Lung (tissue), 12 donors: ENCODE results near the gene CDIPT. TPM values are rescaled to one million over a fixed set of nuclear protein-coding genes. Genes with fewer than 3 reads are reported as not detected.
"Not testable (repeated sequence)": the region's sequence is repeated elsewhere in the genome, so short reads cannot be mapped to it uniquely, and the experiment has no call there.

ENCODE experiments used
- ATAC-seq: fragments of 200-7000 bp; cut with Tn5 transposase; one replicate; pipeline ENCODE4 v1.9.1; 2020; ENCODE audit warnings: moderate number of reproducible peaks; ENCODE audit not compliant: insufficient read depth, low FRiP score
- DNase-seq, 3 donors: peaks; one replicate each; pipeline ENCODE4 v3.0.0-alpha.2; 2013 to 2017
- H3K27ac ChIP-seq, 2 donors: one replicate each; pipeline ENCODE4 v1.5.1; 2013; ENCODE audit warnings: mild to moderate bottlenecking in 2 of 2, moderate library complexity in 2 of 2, control low read depth in 1 of 2, inconsistent platforms in 1 of 2, low read depth in 1 of 2, low read length in 1 of 2
- H3K27me3 ChIP-seq, 3 donors: one replicate each; pipeline ENCODE4 v1.5.1; 2013; ENCODE audit warnings: low read length in 2 of 3; ENCODE audit not compliant: control insufficient read depth in 3 of 3, insufficient read depth in 3 of 3
- H3K36me3 ChIP-seq, 4 donors: one replicate each; pipeline ENCODE4 v1.5.1; 2013; ENCODE audit warnings: low read length in 4 of 4, mild to moderate bottlenecking in 1 of 4, moderate library complexity in 1 of 4; ENCODE audit not compliant: control insufficient read depth in 4 of 4, insufficient read depth in 4 of 4
- H3K4me1 ChIP-seq, 5 donors: one replicate each; pipeline ENCODE4 v1.5.1; 2013; ENCODE audit warnings: low read length in 5 of 5, mild to moderate bottlenecking in 2 of 5, moderate library complexity in 1 of 5; ENCODE audit not compliant: control insufficient read depth in 5 of 5, insufficient read depth in 5 of 5
- H3K4me3 ChIP-seq: one replicate; pipeline ENCODE4 v1.5.1; 2013; ENCODE audit warnings: mild to moderate bottlenecking, control low read depth, moderate library complexity
- H3K9ac ChIP-seq, 2 donors: one replicate each; pipeline ENCODE4 v1.5.1; 2013; ENCODE audit warnings: low read length in 2 of 2, control low read depth in 1 of 2; ENCODE audit not compliant: insufficient read depth in 1 of 2
- H3K9me3 ChIP-seq, 4 donors: one replicate each; pipeline ENCODE4 v1.5.1; 2013; ENCODE audit warnings: low read length in 3 of 4, mild to moderate bottlenecking in 1 of 4, moderate library complexity in 1 of 4; ENCODE audit not compliant: control insufficient read depth in 4 of 4, insufficient read depth in 3 of 4
- CTCF ChIP-seq: IDR thresholded peaks from 2 replicates; pipeline ENCODE4 v1.5.1; 2012; ENCODE audit warnings: mild to moderate bottlenecking; ENCODE audit errors: control extremely low read depth, extremely low read depth
- WGBS, 2 donors: extraction: QIAGEN DNeasy Blood & Tissue Kit; methylation state at CpG; one replicate each; pipeline ENCODE4 v1.1.7; 2013; 5-methylcytosine and 5-hydroxymethylcytosine counted together
- polyA plus RNA-seq, 2 donors: library from polyadenylated mRNA; stranded (reverse); fragments of 200-250 nt; gene quantifications; one replicate each; pipeline ENCODE4 v1.2.1, GENCODE V29; 2013
- total RNA-seq, 2 donors: library from RNA; depleted of rRNA in 1 of 2; stranded (reverse); fragments of >200 nt in 1 of 2; gene quantifications; one replicate each; pipeline ENCODE4 v1.2.1, GENCODE V29; 2014 to 2021
- donor health status: control.
- donor health status: control.
- donor health status: Bipolar disorder and iron deficiency.
- donor health status: healthy.
- donor health status: DM: yes; HTN: yes; CAD: no.

The CDIPT gene
- total and polyA plus RNA-seq, 4 donors: 66.9 to 105 (median 73.3) TPM

GRCh38 chr16:29875206-29875605, 12.2 kb upstream of the CDIPT start:
- no peaks in the 10 kb centered on the region for H3K36me3 ChIP-seq
- peaks cover 0 to 5% (median 0%) of the 10 kb centered on the region in 5 donors for H3K4me1 ChIP-seq
- WGBS, 2 donors: 95 to 98% methylated on average over 6 of the region's 6 CpGs
- ATAC-seq: no peak
- H3K9me3 ChIP-seq: peaks cover 0 to 6% (median 0%) of the 10 kb centered on the region in 4 donors
- peaks cover 4 to 33% (median 27%) of the 10 kb centered on the region in 3 donors for H3K27me3 ChIP-seq
- H3K27ac ChIP-seq: no peak overlapping the region
- DNase-seq: no peak
- no peak overlapping the region for H3K4me3 ChIP-seq
- no peak overlapping the region for H3K9ac ChIP-seq
- no peak for TF ChIP-seq CTCF

- peaks cover 0 to 33% (median 27%) of the 10 kb centered on the region in 3 donors for H3K27me3 ChIP-seq
- H3K36me3 ChIP-seq: no peaks in the 10 kb centered on the region
- WGBS, 2 donors: 91 to 95% methylated on average over 23 to 26 of the region's 26 CpGs
- no peak for TF ChIP-seq CTCF
- no peak overlapping the region for H3K9ac ChIP-seq
- H3K9me3 ChIP-seq: peaks cover 0 to 6% (median 0%) of the 10 kb centered on the region in 4 donors
- no peak for ATAC-seq
- no peak for DNase-seq
- H3K27ac ChIP-seq: no peak overlapping the region
- no peak overlapping the region for H3K4me3 ChIP-seq
- peaks cover 0 to 5% (median 0%) of the 10 kb centered on the region in 5 donors for H3K4me1 ChIP-seq
These were observed 10.3 kb upstream of the CDIPT start for GRCh38 chr16:29873319-29873718.

DNA sequence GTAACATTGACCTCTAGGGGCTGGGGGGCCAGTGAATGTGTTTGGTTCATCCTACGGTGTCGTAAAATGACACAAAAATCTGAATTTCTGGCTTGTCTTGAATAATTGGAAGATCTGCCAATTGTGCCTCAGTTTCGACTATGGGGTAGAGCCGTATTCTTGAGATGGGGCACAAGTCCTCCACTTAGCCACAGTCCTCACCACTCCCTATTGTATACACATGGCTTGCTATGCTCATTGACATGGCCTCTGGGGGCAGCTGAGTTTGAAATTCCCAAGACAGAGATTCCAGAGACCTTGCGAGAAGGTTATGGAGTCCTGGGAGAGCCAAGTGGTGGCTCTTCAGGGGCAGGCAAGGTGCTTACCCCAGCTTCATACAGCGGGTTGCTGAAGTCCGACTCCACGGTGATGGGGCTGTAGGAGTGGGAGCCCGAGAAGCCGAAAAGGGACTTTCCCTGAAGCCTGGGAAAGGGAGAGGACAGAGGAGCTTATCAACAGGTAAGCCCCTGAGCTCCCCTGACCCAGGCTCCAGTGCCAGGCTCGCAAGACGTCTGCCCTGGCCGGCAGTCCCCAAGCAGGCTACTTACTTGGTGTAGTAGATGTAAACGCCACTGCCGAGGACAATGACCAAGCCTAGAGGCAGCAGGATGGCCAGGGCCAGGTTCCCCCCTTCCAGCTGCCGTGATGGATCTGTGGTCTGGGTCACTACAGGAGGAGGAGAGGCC, 9.0 kb upstream of the CDIPT start:
- H3K27me3 ChIP-seq: peaks cover 0 to 21% (median 14%) of the 10 kb centered on the region in 3 donors
- H3K9ac ChIP-seq: no peak overlapping the region
- H3K36me3 ChIP-seq: no peaks in the 10 kb centered on the region
- DNase-seq (no peak), ATAC-seq (no peak)
- peaks cover 0 to under 1% (median 0%) of the 10 kb centered on the region in 4 donors for H3K9me3 ChIP-seq
- no peak overlapping the region for H3K27ac ChIP-seq
- H3K4me1 ChIP-seq: peaks cover 0 to 2% (median 0%) of the 10 kb centered on the region in 5 donors
- 89 to 92% methylated on average over 16 of the region's 16 CpGs for WGBS, 2 donors
- no peak overlapping the region for H3K4me3 ChIP-seq
- no peak for TF ChIP-seq CTCF

DNA sequence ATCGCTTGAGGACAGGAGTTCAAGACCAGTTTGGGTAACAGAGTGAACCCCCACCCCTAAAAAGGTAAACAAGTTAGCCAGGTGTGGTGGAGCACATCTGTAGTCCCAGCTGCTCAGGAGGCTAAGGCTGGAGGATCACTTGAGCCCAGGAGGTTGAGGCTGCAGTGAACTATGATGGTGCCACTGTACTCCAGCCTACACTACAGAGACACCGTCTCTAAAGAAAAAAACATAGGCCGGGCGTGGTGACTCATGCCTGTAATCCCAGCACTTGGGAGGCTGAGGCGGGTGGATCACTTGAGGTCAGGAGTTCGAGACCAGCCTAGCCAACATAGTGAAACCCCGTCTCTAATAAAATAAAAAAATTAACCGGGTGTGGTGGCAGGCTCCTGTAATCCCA, 6.0 kb upstream of the CDIPT start:
- H3K9me3 ChIP-seq, H3K4me1 ChIP-seq, H3K4me3 ChIP-seq, H3K36me3 ChIP-seq, ATAC-seq, DNase-seq, H3K27me3 ChIP-seq, H3K27ac ChIP-seq, H3K9ac ChIP-seq: not testable (repeated sequence)
- 95 to 96% methylated on average over 8 of the region's 8 CpGs for WGBS, 2 donors
